Parathyroid adenoma (tissue), 2 donors: ENCODE measurements around the gene ARHGEF28.

ENCODE experiments used
- H2AFZ ChIP-seq: fragments of 300-600 bp; sonication (generic); one replicate; pipeline ENCODE4 v1.7.0; 2017; ENCODE audit warnings: antibody characterized with exemption, mild to moderate bottlenecking
- H3K27ac ChIP-seq: fragments of 300-600 bp; sonication (generic); one replicate; pipeline ENCODE4 v1.7.0; 2017
- H3K27me3 ChIP-seq: fragments of 300-600 bp; sonication (generic); one replicate; pipeline ENCODE4 v1.7.0; 2017; ENCODE audit warnings: low read length; ENCODE audit not compliant: control insufficient read depth, insufficient read depth
- H3K36me3 ChIP-seq: fragments of 300-600 bp; sonication (generic); one replicate; pipeline ENCODE4 v1.7.0; 2017; ENCODE audit warnings: low read length; ENCODE audit not compliant: control insufficient read depth, insufficient read depth
- H3K4me1 ChIP-seq: fragments of 300-600 bp; sonication (generic); one replicate; pipeline ENCODE4 v1.7.0; 2017; ENCODE audit warnings: control low read depth
- H3K4me2 ChIP-seq: fragments of 300-600 bp; sonication (generic); one replicate; pipeline ENCODE4 v1.7.0; 2017; ENCODE audit warnings: low read length
- H3K4me3 ChIP-seq: fragments of 300-600 bp; sonication (generic); one replicate; pipeline ENCODE4 v1.7.0; 2017; ENCODE audit warnings: low read depth, low read length
- H3K79me2 ChIP-seq: fragments of 300-600 bp; sonication (generic); one replicate; pipeline ENCODE4 v1.7.0; 2017; ENCODE audit warnings: control low read depth
- H3K9ac ChIP-seq: fragments of 300-600 bp; sonication (generic); one replicate; pipeline ENCODE4 v1.7.0; 2017; ENCODE audit warnings: mild to moderate bottlenecking
- H3K9me3 ChIP-seq: fragments of 300-600 bp; sonication (generic); one replicate; pipeline ENCODE4 v1.7.0; 2017; ENCODE audit warnings: low read length; ENCODE audit not compliant: control insufficient read depth
- CTCF ChIP-seq: fragments of 300-600 bp; sonication (generic); IDR thresholded peaks from one replicate; pipeline ENCODE4 v1.7.0; 2017; ENCODE audit warnings: antibody characterized with exemption, mild to moderate bottlenecking
- donor health status: primary hyperparathyroidism.

Gene ARHGEF28

GRCh38 chr5:73867345-73868335, 241.6 kb downstream of the ARHGEF28 start:
- Histone ChIP-seq H3K27ac (no peak overlapping the region), H3K9ac (no peak overlapping the region), H3K36me3 (no peaks in the 10 kb centered on the region), H3K27me3 (no peaks in the 10 kb centered on the region), H3K4me1 (no peaks in the 10 kb centered on the region), H3K79me2 (no peaks in the 10 kb centered on the region), H3K4me2 (no peak overlapping the region), H3K9me3 (no peaks in the 10 kb centered on the region), H2AFZ (no peak overlapping the region), H3K4me3 (no peak overlapping the region)
- TF ChIP-seq CTCF = no peak

- Histone ChIP-seq H3K9me3 (no peaks in the 10 kb centered on the region), H2AFZ (no peak overlapping the region), H3K79me2 (no peaks in the 10 kb centered on the region), H3K27me3 (no peaks in the 10 kb centered on the region), H3K9ac (no peak overlapping the region), H3K4me3 (no peak overlapping the region), H3K36me3 (no peaks in the 10 kb centered on the region), H3K27ac (no peak overlapping the region), H3K4me1 (no peaks in the 10 kb centered on the region), H3K4me2 (no peak overlapping the region)
- no peak for TF ChIP-seq CTCF
Observed at GRCh38 chr5:73883646-73884045, 257.6 kb downstream of the ARHGEF28 start.

- no peaks in the 10 kb centered on the region for H3K4me1 ChIP-seq
- H3K79me2 ChIP-seq = no peaks in the 10 kb centered on the region
- H3K27ac ChIP-seq = no peak overlapping the region
- no peak overlapping the region for H3K4me3 ChIP-seq
- H3K9me3 ChIP-seq = no peaks in the 10 kb centered on the region
- H3K36me3 ChIP-seq = no peaks in the 10 kb centered on the region
- no peak overlapping the region for H2AFZ ChIP-seq
- H3K9ac ChIP-seq = no peak overlapping the region
- H3K4me2 ChIP-seq = no peak overlapping the region
- H3K27me3 ChIP-seq = no peaks in the 10 kb centered on the region
- TF ChIP-seq CTCF = no peak
Observed at GRCh38 chr5:73887688-73888087, 261.7 kb downstream of the ARHGEF28 start.

DNA sequence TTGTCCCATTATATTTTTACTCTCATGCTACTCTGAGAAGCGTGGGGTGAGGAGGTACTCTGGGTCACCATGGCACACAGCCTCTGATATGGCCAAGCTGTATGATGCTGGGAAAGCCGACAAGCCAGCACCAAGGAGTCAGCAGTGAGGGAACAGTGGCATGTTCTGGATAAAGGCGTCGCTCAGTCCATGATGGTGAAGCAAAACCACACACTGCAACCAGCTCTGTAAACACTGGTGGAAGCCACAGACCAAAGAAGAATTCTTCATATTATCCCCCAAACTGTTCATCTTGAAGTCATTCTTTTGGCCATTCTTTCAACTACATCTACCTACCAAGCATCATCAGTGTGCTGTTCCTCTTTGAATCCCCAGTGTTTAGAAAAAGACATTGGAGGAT, 264.6 kb downstream of the ARHGEF28 start:
- H2AFZ ChIP-seq = no peak overlapping the region
- H3K4me1 ChIP-seq = no peaks in the 10 kb centered on the region
- H3K4me3 ChIP-seq = no peak overlapping the region
- TF ChIP-seq CTCF = no peak
- H3K9ac ChIP-seq = no peak overlapping the region
- H3K4me2 ChIP-seq = no peak overlapping the region
- no peaks in the 10 kb centered on the region for H3K36me3 ChIP-seq
- H3K9me3 ChIP-seq = no peaks in the 10 kb centered on the region
- no peaks in the 10 kb centered on the region for H3K27me3 ChIP-seq
- H3K79me2 ChIP-seq = no peaks in the 10 kb centered on the region
- H3K27ac ChIP-seq = no peak overlapping the region

GRCh38 chr5:73892218-73892617, 266.2 kb downstream of the ARHGEF28 start:
- Histone ChIP-seq H2AFZ (no peak overlapping the region), H3K4me1 (no peaks in the 10 kb centered on the region), H3K9ac (no peak overlapping the region), H3K4me2 (no peak overlapping the region), H3K79me2 (no peaks in the 10 kb centered on the region), H3K27me3 (no peaks in the 10 kb centered on the region), H3K4me3 (no peak overlapping the region), H3K9me3 (no peaks in the 10 kb centered on the region), H3K36me3 (no peaks in the 10 kb centered on the region), H3K27ac (no peak overlapping the region)
- TF ChIP-seq CTCF = no peak
